Stimulated activated CD8-positive, alpha-beta memory T cell treated with anti-CD3 and anti-CD28 coated beads, Interleukin-7, amount 100 ng/mL, for 24 hours (primary cell): ENCODE data around the gene CCT5.
"Not testable (repeated sequence)": the region's sequence is repeated elsewhere in the genome, so short reads cannot be mapped to it uniquely, and the experiment has no call there.

Experiments
- DNase-seq: peaks from one replicate; pipeline ENCODE4 v3.0.0-alpha.2; 2020; ENCODE audit warnings: low read depth

The CCT5 gene

DNA sequence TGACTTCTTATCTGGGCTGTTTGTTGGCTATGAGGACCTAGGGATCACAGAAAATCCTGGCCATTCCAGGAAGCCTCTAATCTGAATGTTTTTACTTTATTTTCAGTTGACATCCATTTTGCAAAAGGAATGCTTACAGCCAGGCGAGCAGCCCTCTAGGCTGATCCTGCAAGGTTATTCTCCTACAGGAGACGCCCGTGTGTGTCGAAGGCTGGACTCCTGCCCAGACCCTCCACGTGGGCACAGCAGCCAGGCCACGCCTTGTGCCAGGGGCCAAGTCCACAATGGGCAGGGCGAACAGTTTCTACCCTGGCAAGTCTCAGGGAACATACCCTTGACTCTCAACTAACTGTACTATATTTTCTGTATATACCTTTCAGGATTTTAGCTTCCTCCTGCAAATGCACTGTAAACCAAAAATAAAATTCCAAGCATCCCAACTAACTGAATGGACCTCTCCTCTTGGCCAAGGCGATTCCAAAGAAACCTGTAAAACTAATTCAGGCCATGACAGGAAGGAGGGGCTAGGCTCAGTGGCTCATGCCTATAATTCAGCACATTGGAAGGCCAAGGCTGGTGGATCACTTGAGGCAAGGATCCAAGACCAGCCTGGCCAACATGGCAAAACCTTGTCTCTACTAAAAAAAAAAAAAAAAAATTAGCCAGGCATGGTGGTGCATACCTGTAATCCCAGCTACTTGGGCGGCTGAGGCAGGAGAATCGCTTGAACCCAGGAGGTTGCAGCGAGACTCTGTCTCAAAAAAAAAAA, 51.9 kb downstream of the CCT5 start:
- DNase-seq, result no peak

DNA sequence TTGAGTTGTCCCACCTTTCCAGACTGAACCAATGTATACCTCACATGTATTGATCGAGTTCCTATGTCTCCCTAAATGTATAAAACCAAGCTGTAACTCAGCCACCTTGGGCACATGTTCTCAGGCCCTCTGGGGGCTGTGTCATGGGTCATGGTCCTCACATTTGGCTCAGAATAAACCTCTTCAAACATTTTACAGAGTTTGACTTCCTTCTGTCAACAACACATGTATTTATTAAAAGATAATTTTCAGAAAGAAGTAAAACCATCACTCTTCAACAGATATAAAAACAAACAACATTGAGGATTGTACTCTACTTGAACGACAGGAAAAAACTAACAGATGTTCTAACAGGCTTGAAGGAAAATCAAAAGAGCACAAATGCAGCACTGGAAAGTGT, 53.1 kb downstream of the CCT5 start:
- DNase-seq, result no peak

- no peak for DNase-seq
Observed at GRCh38 chr5:10303699-10304170, 53.7 kb downstream of the CCT5 start.

- DNase-seq, result no peak
Observed at GRCh38 chr5:10304932-10305331, 54.9 kb downstream of the CCT5 start.

- DNase-seq, result no peak
Observed at GRCh38 chr5:10306114-10306513, 56.0 kb downstream of the CCT5 start.

GRCh38 chr5:10306806-10307205, 56.7 kb downstream of the CCT5 start:
- no peak for DNase-seq

- DNase-seq, result no peak
Observed at GRCh38 chr5:10307206-10308148, 57.4 kb downstream of the CCT5 start, which contains the start of gene CMBL. CMBL (minus strand) TSS chr5:10307902; CDS start chr5:10290762, 17,140 bp downstream.

DNA sequence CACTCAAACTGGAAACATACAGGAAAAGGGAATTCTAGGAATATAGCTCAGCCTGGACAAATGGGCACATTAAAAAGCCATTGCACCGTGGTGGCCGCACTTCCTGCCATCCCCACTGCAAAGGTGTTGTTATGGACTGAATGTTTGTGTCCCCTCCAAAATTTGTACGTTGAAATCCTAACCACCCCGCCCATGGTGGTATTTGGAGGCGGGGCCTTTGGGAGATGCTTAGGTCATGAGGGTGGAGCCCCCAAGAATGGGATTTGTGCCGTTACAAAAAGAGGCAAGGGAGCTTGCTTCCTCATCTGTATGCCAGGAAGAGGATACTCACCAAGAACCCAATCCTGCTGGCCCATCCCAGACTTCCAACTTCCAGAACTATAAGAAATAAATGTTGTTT, 58.8 kb downstream of the CCT5 start:
- no peak for DNase-seq

DNA sequence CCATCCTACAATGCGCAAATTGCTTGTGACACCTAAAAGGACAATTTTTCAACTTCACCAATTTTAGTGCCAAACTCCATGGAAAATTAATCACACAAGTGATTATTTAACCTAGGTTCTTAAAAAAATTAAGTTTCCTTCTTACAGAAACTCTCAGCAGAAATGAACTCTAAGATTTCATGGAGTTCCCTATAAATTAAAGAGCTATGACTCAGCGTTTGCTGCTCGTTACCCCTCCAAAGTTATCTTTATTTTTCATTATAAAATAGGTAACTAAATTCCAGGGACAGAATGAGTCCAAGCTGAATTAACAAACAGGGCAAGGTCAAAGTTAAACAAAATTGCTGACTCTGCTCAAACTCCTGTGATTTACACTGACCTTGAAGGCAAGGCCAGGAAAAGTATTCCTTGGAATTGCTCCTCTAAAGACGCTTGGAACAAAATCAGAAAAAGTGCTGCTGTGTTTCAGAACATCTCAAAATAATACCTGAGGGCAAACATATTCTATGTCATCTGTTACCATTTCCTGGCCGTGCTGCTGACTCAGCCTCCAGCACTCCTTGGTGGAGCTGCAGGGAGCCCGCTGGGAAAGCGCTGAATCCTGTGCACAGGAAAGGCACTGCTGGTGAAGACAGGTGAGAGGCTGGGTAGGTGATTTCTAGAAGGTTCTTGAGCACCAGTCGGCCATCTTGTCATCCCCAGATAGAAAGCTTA, 60.1 kb downstream of the CCT5 start:
- DNase-seq, result no peak

DNA sequence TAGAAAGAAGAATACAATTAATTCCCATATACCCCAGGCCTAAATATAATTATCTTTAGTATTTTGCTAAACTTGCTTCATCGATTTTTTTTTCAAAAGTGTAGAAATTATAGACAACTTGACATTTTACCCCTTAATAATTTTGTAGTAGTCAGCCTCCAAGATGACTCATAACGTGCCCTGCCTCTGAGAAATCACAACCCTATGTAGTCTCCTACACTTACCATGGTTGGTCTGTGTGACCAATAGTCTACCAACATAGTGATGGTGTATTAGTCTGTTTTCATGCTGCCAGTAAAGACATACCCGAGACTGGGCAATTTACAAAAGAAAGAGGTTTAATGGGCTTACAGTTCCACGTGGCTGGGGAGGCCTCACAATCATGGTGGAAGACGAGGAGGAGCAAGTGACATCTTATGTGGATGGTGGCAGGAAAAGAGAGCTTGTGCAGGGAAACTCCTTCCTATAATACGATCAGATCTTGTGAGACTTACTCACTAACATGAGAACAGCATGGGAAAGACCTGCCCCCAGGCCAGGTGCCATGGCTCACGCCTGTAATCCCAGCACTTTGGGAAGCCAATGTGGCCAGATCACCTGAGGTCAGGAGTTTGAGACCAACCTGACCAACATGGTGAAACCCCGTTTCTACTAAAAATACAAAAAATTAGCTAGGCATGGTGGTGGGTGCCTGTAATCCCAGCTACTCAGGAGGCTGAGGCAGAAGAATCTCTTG, 60.9 kb downstream of the CCT5 start:
- DNase-seq, result not testable (repeated sequence)

DNA sequence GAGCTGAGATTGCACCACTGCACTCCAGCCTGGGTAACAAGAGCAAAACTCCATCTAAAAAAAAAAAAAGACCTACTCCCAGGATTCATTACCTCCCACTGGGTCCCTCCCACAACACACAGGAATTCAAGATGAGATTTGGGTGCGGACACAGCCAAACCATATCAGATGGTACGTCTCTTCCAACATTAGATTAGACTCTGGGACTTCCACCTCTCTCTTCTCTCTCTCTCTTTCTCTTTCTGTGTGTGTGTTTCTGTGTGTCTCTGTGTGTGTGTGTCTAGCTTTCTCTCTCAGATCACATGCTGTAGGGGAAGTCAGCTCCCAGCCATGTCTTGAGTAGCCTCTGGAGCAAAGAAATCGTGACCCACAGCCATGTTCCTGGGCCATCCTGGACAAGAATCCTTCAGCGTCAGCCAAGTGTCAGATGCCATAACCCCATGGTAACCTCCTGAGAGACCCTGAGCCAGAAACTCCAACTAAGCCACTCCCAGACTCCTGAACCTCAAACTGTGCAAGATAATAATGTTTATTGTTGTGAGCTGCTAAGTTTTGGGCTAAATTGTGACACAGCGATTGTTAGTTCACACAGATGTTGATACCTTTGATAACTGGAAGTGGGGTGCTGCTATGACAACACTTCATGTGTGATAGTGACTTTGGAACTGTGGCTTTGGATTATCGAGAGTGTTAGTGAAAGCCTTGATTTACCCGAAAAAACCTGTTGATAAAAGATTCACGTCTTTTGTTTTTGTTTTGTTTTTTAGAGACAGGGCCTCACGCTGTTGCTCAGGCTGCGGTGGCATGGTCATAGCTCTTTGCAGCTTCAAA, 61.7 kb downstream of the CCT5 start:
- DNase-seq, result no peak

DNA sequence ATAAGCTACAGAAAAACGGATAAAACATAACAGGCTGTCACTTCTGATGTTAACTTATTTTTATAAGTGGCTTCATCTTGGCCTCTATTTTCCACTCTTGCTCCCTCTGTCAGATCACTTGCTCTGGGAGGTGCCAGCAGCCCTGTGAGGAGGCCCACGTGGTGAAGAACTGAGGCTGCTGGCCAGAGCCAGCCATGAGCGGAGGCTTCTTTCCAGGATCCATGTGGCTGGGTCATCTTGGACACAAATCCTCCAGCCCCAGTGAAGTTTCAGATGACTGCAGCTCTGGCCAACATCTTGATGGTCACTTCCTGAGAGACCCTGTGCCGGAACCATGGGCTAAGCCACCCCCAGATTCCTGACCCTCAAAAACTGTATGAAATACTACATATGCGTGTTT, 65.1 kb downstream of the CCT5 start:
- no peak for DNase-seq
